ENCODE results near the gene ALG12.

ALG12 gene

DNA sequence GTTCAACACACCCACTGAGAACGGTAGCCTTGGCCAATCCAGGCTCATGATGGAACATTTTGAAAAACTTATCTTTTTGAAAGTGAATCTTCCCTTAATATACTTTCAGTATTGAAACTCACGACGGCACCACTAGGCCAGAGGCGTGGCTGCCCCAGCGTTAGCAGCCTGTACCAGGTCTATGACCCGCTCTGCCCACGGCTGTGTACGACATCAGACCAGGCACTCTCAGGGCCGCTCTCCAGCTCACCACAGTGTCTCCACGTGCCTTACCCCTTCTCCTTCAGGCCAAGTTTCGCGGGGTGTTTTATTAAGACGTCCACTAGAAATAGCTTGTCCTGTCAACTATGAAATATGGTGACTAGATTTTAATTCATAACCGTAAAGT lies 31.2 kb downstream of the ALG12 start:
- no peak for DNase-seq (ENCODE audit: low spot score)

DNA sequence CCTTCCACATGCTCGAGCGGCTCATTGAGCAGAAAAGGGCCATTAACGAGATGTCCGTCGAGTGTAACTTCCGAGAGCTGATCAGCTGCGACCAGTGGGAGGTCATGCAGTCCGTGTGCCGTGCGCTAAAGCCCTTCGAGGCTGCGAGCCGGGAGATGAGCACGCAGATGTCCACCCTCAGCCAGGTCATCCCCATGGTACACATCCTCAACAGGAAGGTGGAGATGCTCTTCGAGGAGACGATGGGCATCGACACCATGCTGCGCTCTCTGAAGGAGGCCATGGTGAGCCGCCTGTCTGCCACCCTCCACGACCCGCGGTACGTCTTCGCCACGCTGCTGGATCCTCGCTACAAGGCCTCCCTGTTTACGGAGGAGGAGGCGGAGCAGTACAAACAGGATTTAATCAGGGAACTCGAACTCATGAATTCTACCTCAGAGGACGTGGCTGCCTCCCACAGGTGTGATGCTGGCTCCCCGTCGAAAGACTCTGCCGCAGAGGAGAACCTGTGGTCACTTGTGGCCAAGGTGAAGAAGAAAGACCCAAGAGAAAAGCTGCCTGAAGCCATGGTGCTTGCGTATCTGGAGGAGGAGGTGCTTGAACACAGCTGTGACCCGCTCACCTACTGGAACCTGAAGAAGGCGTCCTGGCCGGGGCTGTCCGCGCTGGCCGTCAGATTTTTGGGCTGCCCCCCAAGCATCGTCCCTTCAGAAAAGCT lies 31.7 kb downstream of the ALG12 start:
- no peak for DNase-seq (ENCODE audit: low spot score)

DNA sequence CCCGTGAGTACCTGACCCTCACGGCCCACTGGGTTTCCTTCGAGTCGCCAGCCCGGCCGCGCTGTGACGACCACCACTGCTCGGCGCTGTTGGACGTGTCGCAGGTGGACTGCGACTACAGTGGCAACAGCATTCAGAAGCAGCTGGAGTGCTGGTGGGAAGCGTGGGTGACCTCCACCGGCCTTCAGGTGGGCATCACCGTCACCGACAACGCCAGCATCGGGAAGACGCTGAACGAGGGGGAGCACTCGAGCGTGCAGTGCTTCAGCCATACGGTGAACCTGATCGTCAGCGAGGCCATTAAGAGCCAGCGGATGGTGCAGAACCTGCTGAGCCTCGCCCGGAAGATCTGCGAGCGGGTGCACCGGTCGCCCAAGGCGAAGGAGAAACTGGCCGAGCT lies 32.4 kb downstream of the ALG12 start:
- DNase-seq (ENCODE audit: low spot score): no peak

DNA sequence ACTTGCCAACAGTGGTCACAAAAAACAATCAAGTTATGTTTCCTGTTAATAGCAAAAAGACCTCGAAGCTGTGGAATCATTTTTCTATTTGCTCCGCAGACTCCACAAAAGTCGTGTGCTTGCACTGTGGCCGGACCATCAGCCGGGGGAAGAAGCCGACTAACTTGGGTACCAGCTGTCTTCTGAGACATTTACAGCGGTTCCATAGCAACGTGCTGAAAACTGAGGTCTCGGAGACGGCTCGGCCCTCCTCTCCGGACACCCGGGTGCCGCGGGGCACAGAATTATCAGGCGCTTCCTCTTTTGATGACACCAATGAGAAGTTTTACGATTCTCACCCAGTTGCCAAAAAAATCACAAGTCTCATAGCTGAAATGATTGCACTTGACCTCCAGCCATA lies 33.0 kb downstream of the ALG12 start:
- no peak for DNase-seq (ENCODE audit: low spot score)

DNA sequence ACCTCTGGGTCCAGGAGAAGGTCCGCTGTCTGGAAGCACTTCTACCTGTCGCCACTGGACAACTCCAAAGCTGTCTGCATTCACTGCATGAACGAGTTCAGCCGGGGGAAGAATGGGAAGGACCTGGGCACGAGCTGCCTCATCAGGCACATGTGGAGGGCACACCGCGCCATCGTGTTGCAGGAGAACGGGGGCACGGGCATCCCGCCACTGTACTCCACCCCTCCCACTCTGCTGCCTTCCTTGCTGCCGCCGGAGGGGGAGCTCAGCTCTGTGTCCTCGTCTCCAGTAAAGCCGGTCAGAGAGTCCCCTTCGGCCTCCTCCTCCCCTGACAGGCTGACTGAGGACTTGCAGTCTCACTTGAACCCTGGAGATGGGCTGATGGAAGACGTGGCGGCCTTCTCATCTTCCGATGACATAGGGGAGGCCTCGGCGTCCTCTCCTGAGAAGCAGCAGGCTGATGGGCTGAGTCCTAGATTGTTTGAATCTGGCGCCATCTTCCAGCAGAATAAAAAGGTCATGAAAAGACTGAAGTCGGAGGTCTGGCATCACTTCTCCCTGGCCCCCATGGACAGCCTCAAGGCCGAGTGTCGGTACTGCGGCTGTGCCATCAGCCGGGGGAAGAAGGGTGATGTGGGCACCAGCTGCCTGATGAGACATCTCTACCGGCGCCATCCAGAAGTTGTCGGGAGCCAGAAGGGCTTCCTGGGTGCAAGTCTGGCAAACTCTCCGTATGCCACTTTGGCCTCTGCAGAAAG lies 33.6 kb downstream of the ALG12 start:
- DNase-seq (ENCODE audit: low spot score): no peak

DNA sequence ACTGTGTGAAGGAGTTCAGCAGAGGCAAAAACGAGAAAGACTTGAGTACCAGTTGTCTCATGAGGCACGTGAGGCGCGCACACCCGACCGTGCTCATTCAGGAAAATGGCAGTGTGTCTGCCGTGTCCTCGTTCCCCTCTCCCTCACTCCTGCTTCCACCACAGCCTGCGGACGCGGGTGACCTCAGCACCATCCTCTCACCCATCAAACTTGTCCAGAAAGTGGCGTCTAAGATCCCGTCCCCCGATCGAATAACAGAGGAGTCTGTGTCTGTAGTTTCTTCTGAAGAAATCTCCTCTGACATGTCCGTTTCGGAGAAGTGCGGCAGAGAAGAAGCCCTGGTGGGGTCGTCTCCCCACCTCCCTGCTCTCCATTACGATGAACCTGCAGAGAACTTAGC lies 34.2 kb downstream of the ALG12 start:
- no peak for DNase-seq (ENCODE audit: low spot score)

DNA sequence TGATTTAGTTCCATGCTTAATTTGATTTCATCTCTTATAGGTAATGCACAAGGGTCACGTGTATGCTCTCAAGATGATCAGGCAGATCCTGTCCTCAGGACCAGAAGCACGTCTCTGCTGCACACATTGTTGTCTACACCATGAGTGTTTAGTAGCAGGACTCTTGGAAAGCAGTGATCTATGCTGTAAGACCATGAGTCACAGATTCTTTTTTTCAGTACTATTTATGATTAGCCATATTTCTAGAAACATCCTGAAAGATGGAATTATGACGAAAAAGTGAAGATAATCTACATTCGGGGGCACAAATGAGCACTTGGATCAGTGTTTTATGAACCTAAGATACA lies 35.0 kb downstream of the ALG12 start:
- no peak for DNase-seq (ENCODE audit: low spot score)

DNA sequence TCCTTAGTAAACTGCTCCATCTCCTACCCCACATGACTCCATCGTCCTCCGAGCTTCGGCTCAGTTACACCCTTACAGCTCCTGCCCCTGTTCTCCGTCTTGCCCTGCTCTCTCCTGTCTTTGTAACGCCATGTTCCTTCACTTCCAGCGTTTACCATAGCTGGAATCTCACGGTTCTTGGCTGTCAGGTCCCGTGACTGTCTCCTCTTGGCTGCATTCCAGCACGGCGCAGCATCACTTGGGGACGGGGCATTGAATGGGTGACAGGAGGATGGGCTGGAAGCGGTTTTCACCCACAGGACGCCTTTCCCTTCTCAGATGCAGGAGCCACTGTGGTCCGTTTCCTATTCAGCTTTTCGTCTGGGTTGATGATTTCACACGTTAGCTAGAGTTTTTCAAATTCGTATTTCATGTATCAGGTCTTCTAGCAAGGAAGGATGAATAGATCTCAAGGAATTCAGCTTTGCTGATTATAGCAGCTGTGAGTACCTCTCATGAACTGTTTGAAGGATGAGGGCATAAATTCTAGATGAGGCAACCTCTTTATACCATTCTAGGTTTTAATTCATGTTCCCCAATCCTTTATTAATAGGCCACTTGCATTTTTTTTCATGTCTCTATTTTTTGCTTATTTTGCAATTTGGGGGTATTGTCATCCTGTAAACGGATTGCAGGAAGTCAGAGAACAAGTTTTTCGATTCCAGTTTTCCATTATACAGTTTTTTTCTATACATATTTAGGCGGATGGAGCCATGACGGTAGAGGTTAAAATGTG lies 35.5 kb downstream of the ALG12 start:
- no peak for DNase-seq (ENCODE audit: low spot score)

DNA sequence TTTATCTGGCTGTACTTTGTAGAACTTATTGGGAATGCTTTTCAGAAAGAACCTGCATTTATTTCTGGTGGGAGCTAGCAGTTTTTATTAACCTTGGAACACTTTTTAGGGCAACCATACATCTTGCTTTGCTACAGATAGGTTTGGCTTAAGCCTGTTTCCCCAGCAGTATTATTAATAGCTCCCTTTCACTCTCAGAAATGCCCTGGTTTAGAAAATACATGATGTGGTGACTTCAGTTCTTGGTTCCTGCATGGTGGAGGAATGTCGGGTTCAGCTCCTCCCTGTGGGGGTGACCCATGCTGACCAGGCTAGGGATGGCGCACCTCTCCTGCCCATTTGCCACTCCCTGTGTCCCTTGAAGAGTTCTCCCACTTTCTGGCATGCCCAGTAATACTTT lies 36.4 kb downstream of the ALG12 start:
- DNase-seq (ENCODE audit: low spot score): no peak

DNA sequence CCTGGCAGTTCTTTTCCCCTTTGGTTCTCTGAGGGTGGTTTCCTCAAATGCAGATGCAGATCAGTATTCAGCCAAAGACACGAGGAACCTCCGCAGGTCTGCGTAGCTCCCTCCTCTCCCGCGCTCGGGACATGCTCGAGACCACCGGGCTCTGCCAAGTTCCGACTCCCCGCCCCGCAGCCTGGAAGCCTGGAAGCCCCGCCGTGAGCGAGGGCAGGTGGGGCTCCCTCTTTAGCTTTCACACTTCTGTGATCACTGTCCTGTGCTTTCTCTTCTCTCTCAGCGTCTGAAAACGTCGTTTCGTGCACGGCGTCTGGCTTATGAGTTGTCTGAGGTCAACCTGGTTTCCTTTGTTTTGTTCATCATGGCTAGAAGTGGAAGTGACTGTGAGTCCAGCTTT lies 38.0 kb downstream of the ALG12 start:
- no peak for DNase-seq (ENCODE audit: low spot score)

DNA sequence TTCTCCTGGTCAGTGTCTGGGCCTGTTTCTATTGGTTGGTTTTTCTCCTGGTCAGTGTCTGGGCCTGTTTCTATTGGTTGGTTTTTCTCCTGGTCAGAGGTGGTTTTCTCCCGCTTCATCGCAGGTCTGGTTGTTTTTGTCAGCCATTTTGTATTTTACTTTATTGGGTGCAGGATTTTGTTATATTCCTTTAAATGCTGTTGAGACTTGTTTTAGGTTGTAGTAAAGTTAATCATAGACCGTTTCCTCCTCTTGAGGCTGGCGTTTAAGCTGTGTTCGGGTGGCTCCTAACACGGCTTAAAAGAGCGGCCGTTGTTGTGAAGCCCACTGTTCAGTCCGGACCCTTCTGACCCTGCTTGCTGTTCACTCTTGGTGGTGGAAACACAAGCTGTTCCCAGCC lies 38.4 kb downstream of the ALG12 start:
- no peak for DNase-seq (ENCODE audit: low spot score)

DNA sequence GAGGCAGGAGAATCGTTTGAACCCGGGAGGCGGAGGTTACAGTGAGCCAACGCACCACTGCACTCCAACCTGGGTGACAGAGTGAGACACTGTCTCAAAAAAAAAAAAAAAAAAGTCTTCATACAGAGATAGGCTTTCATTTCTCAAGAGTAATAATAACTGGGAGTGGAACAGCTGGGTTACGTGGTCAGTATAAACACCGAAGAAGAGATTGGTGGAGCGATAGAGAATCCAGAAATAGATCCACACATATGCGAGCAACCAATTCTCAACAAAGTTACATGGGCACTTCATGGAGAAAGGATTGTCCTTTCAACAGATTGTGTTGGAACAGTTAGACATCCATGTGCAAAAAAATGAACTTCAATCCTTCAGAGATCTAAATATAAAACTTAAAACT lies 40.0 kb downstream of the ALG12 start:
- no peak for DNase-seq (ENCODE audit: low spot score)

DNA sequence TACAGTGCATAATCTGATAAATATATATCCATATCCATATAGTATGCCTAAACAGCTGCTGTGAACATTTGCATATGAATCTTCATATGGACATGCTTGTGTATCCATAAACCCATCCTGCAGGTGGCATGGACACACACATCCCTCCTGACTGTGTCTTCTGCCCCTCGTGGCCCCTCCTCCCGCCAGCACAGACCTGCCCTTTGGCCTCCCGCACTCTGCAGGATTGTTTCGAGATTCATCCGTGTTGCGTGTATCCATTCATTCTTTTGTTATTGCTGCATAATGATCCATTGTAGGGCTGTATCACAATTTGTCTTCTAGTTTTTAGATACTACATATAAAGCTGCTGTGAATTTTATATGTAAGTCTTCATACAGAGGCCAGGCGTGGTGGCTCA lies 40.6 kb downstream of the ALG12 start:
- DNase-seq (ENCODE audit: low spot score): no peak

DNA sequence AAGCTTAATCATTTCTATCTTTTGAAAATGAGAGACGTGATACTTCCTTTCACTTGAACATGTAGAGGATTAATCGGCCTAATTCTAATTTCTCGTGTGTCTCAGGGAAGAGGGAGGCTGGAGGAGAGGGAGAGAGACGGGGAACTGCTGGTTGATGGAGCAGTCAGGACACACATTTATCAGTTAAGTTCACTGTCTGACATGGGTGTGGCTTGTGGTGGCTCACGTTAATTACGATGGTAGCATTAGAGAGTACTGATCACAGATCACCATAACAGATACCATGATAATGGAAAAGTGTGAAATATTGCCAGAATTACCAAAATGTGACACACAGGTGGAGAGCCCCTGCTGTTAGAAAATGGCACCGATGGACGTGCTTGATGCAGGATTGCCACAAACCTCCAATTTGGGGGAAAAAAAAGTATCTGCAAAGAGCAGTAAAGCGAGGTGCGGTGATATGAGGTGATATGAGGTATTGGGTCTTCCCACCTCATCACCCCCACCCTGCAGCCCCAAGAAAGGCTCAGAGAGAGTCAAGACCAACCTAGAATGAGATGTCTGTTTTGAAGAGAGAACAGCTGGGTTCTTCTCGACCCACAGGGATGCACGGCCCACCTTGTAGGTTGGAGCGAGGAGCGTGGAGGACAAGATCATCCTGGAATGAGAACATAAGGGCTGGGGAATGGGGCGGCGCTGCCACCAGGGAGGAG lies 44.9 kb downstream of the ALG12 start:
- DNase-seq (ENCODE audit: low spot score): no peak

DNA sequence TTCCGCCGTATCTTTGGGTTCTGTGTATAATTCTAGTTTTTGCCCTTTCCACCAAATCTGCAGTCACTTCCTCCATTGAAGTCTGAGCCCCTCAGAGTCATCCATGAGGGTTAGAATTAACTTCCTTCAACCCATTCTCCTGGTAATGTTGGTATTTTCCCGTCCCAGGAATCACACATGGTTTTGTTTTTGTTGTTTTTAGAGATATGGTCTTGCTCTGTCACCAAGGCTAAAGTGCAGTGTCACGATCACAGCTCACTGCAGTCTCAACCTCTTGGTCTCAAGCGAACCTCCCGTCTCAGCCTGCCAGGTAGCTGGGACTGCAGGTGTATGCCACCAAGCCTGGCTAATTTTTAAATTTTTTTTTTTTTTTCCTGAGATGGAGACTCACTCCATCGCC lies 45.9 kb downstream of the ALG12 start:
- DNase-seq (ENCODE audit: low spot score): no peak

DNA sequence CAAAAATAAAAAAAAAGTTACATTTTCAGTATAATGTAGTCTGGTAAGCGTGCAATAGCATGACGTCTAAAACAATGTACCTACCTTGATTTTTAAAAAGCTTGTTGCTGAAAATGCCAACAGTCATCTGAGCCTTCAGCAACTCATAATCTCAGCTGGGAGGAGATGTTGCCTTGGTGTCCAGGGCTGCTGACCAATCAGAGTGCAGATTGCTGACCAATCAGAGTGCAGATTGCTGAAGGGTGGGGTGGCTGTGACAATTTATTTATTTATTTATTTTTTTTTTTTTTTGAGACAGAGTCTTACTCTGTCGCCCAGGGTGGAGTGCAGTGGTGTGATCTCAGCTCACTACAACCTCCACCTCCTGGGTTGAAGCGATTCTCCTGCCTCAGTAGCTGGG lies 46.8 kb downstream of the ALG12 start:
- DNase-seq (ENCODE audit: low spot score): no peak

DNA sequence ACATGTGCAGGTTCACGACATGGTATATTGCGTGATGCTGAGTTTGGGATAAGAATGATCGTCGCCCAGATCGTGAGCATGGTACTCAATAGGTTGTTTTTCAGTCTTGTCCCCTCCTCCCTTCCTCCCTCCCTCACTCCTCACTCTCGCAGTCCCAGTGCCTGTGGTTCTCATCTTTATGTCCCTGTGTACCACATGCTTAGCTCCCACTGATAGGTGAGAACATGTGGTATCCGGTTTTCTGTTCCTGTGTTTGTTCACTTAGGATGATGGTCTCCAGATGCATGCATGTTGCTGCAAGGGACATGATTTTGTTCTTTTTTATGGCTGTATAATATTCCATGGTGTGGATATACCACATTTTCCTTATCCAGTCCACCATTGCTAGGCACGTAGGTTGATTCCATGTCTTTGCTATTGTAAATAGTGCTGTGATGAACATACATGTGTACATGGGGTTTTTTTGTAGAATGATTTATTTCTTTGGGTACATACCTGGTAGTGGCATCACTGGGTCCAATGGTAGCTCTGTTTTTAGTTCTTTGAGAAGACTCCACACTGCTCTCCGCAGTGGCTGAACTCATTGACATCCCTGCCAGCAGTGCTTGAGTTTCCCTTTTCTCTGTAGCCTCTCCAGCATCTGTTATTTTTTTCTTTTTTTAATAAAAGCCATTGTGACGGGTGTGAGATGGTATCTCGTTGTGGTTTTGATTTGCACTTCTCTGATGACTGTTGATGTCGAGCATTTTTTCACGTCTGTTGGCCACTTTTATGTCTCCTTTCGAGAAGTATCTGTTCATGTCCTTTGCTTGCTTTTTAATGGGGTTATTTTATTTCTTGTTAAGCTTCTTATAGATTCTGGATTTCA lies 48.2 kb downstream of the ALG12 start:
- no peak for DNase-seq (ENCODE audit: low spot score)

DNA sequence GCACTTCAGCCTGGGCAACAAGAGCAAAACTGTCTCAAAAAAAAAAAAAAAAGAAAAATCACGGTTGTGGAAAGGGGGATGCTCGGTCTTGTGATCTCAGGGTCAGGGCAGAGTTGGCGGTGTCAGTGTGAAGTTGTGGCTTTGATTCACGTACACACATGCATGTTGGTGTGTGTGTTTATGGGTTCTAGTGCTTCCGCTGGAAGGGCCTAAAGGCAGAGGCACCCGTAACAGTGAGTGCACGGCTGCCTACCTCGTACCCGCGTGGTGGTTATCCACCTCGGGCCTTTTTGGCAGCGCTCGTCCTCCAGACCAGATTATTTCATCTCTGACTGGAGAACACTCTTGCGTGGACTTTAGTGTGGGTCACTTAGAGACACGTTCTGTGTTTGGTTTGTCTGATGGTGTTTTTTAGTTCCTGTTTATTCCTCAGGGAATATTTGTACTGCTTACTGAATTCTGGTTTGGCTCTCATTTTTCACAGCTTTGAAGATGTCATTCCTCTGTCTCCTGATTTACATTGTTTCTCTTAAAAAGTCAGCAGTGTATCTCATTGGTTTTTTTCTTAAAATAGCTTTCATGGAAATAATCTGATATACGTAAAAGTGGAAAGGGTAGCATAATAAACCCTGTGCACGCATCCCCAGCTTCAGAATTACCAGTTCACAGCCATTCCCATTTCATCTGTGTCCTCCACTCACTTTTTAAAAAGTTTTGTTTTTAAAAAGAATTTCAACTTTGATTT lies 49.0 kb downstream of the ALG12 start:
- no peak for DNase-seq (ENCODE audit: low spot score)

DNA sequence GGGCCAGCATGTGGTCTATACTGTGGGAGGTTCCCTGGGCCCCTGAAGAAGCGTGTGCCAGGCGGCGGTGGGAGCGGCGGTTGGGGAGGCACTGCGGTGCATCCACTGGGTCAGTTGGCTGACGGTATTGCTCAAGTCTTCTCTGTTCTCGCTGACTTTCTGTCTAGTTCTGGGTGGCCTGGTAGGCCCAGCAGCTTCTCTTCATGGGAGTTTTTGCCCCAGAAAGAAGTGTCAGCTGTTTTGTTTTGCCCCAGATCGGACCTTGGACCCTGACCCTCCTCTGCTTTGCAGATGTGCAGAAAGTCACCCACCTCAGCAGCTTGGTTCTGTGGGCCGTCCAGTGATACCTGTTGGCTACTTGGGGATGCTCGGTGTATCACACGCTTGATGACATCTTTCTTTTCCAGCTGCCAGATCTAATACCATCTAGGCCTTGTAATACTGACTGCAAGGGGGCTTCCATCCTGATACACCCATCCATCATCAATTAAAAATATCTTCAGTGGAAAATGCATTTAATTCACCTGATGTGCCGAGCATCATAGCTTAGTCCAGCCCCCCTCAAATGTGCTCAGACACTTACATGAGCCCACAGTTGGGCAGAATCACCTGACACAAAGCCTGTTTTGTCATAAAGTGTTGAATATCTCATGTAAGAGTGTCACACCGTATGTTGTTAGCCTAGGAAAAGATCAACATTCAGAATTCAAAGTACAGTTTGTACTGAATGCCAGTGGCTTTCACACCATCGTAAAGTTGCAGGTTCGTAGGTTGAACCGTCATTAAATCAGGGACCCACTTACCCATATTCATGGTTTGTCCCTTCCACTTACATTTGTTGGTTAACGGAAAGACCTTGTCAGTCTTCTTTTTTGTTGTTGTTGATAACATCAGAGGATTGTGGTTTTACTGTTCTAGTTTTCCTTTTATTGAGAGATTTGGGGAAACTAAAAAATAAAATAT lies 50.7 kb downstream of the ALG12 start:
- DNase-seq (ENCODE audit: low spot score): no peak

DNA sequence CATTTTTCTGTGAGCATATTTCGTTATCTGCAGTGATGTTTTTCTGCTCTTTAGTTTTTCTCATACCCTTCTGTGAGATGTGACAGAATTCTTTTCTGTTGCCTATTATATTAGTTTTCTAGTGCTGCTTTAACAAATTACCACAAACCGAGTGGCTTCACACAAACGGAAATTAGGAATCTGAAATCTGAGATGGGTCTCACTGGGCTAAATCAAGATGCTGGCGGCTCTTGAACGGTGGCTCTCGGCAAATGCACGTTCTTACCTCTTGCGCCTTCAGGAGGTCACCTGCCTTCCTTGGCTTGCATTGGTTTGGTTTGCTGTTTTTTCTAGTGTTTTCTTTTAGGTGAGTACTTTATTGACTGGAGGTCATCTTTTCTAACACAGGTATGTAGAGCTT lies 51.6 kb downstream of the ALG12 start:
- no peak for DNase-seq (ENCODE audit: low spot score)
